ENCODE measurements around the gene P2RX2.

DNA sequence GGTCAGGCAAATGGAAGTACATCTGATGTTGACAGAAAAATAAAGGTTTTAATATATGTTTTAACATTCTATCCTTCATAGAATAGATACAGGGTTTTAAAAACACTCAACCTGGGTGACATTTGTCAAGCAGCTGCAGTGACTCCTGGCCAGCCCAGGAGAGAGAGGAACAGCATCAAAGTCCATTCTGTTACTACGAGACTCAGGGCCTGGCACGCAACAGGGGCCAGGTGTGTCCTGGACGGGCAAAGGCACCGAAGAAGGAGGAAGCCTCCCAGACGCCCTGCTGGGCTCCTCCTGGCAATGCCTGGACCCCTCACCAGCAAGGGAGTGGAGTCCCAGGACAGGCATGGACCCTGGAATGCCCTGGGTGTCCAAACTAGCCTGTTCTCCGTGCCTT lies 30.3 kb upstream of the P2RX2 start:
- no peak for TF ChIP-seq GATA3 (IDR thresholded peaks at IDR 0.05; ENCODE audit: low read depth, low read length)
- no peak for TF ChIP-seq GATA2 (IDR thresholded peaks at IDR 0.05; ENCODE audit: low read depth, low read length)
